Type B pancreatic cell (in vitro differentiated cells): ENCODE results near the gene ROR2. TPM values are rescaled to one million over a fixed set of nuclear protein-coding genes. Genes with fewer than 3 reads are reported as not detected.

Experiments used
- DNase-seq: peaks from one replicate; pipeline ENCODE4 v3.0.0; 2021; ENCODE audit warnings: mixed read lengths; ENCODE audit not compliant: unreplicated experiment; ENCODE audit errors: extremely low spot score
- H3K27ac Mint-ChIP-seq: 2 replicates; pipeline ENCODE4 v1.8.0; 2021; ENCODE audit warnings: mild to moderate bottlenecking, mixed read lengths
- H3K27me3 Mint-ChIP-seq: 2 replicates; pipeline ENCODE4 v1.8.0; 2021; ENCODE audit warnings: mixed read lengths
- H3K36me3 Mint-ChIP-seq: 2 replicates; pipeline ENCODE4 v1.8.0; 2021; ENCODE audit warnings: mixed read lengths
- H3K4me1 Mint-ChIP-seq: one replicate; pipeline ENCODE4 v1.8.0; 2021; ENCODE audit warnings: mixed read lengths; ENCODE audit not compliant: unreplicated experiment
- H3K4me3 Mint-ChIP-seq: 2 replicates; pipeline ENCODE4 v1.8.0; 2021; ENCODE audit warnings: mild to moderate bottlenecking, mixed read lengths
- H3K9me3 Mint-ChIP-seq: 2 replicates; pipeline ENCODE4 v1.8.0; 2021; ENCODE audit warnings: mixed read lengths
- total RNA-seq: library from RNA; stranded (reverse); gene quantifications from 2 replicates; pipeline ENCODE4 v1.2.1, GENCODE V29; 2021; ENCODE audit warnings: low replicate concordance
- TF ChIP-seq, protein P1 (sequence below): fragments of 200-600 bp; sonication (generic); conservative IDR thresholded peaks from 2 replicates; pipeline ENCODE4 v1.5.0; 2021; ENCODE audit warnings: antibody characterized with exemption, mild to moderate bottlenecking

ROR2 gene
- total RNA-seq, 1 donor from 2014 or later: 48.9 TPM

DNA sequence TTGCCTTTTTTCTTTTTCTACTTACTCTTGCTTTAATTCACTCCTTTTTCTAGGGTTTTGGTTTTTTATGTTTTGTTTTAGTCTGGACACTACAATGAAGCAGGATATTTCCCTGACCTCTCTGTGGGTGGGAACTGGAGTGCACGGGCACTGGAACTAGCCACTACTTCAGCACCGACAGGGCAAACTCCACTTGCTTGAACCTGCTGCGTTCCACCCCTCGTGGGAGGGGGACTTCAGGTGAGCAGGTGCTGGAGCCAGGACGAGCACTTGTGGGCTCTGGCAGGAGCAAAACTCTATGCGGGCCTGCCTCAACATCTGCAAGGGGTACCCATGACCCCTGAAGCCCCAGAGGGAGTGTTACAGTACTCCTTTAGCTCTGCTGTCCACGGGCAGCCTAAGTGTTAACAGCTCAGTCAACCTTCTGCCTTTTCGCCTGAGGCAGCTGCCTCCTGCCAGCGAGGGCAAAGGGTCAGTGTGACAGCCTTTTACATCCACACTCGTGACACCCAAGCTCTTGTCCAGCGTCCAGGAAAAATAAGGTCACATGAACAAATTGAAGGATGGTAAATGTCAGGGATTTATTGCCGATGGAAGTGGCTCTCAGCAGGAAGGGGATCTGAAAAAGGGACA lies 382.3 kb downstream of the ROR2 start:
- no peak overlapping the region for H3K4me3 Mint-ChIP-seq
- H3K27me3 Mint-ChIP-seq: peaks cover 3% of the 10 kb centered on the region

GRCh38 chr9:91564081-91564670 lies 385.9 kb downstream of the ROR2 start:
- Mint-ChIP-seq H3K27me3 (peaks cover 3% of the 10 kb centered on the region), H3K27ac (no peak overlapping the region), H3K4me1 (peaks cover 5% of the 10 kb centered on the region)

More for the DNA sequence above, 382.3 kb downstream of the ROR2 start:
- TF ChIP-seq, protein P1, sequence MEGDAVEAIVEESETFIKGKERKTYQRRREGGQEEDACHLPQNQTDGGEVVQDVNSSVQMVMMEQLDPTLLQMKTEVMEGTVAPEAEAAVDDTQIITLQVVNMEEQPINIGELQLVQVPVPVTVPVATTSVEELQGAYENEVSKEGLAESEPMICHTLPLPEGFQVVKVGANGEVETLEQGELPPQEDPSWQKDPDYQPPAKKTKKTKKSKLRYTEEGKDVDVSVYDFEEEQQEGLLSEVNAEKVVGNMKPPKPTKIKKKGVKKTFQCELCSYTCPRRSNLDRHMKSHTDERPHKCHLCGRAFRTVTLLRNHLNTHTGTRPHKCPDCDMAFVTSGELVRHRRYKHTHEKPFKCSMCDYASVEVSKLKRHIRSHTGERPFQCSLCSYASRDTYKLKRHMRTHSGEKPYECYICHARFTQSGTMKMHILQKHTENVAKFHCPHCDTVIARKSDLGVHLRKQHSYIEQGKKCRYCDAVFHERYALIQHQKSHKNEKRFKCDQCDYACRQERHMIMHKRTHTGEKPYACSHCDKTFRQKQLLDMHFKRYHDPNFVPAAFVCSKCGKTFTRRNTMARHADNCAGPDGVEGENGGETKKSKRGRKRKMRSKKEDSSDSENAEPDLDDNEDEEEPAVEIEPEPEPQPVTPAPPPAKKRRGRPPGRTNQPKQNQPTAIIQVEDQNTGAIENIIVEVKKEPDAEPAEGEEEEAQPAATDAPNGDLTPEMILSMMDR: no peak
- DNase-seq: no peak
- no peaks in the 10 kb centered on the region for H3K36me3 Mint-ChIP-seq
- H3K4me1 Mint-ChIP-seq: peaks cover 9% of the 10 kb centered on the region
- H3K27ac Mint-ChIP-seq: peak overlapping the region; percentile 30
- H3K9me3 Mint-ChIP-seq: peaks cover 7% of the 10 kb centered on the region

DNA sequence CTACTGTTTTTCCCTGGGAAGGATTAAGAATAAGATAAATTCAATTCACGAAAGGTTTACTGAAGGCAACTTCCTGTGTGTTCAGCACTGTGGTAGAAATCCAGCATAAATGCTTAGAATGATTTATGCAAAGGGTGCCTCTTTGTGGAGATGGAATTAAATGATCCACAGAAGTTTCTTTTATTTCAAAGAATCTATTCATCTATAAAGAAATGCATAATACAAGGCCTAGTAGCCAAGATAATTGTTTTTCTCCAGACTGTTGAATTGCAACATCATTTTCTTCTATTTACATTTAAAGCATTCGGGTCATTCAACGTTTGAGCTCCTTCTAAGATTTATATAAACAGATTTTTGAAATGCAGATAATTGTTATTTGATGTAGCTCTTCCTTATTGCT lies 387.6 kb downstream of the ROR2 start:
- no peak for DNase-seq
- Mint-ChIP-seq H3K4me3 (no peak overlapping the region), H3K9me3 (no peaks in the 10 kb centered on the region), H3K36me3 (no peaks in the 10 kb centered on the region), H3K27me3 (peaks cover 3% of the 10 kb centered on the region), H3K4me1 (peaks cover 5% of the 10 kb centered on the region), H3K27ac (no peak overlapping the region)
- TF ChIP-seq, protein P1: no peak

More at GRCh38 chr9:91564081-91564670, 385.9 kb downstream of the ROR2 start:
- no peak overlapping the region for H3K4me3 Mint-ChIP-seq
- no peaks in the 10 kb centered on the region for H3K36me3 Mint-ChIP-seq
- H3K9me3 Mint-ChIP-seq: no peaks in the 10 kb centered on the region
- DNase-seq: no peak
- TF ChIP-seq, protein P1: no peak

- no peaks in the 10 kb centered on the region for H3K9me3 Mint-ChIP-seq
- H3K27me3 Mint-ChIP-seq: peaks cover 3% of the 10 kb centered on the region
- TF ChIP-seq, protein P1: no peak
- no peak for DNase-seq
- H3K27ac Mint-ChIP-seq: no peak overlapping the region
- H3K36me3 Mint-ChIP-seq: no peaks in the 10 kb centered on the region
- peaks cover 5% of the 10 kb centered on the region for H3K4me1 Mint-ChIP-seq
- no peak overlapping the region for H3K4me3 Mint-ChIP-seq
Measured at GRCh38 chr9:91560301-91560700, 389.7 kb downstream of the ROR2 start.

DNA sequence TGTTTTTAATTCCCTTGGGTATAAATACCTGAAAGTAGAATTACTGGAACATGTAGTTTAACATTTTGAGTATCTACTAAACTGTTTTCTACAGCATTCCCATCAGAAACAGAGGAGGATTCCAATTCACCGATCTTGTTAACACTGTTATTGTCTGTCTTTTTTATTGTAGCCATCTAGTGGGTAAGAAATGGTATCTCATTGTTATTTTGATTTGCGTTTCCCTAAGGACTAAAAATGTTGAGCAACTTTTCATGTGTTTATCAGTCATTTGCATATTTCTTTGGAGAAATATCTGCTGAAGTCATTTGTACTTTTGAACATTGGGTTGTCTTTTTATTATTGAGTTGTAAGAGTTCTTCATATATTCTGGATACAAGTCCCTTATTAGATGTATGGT lies 391.1 kb downstream of the ROR2 start:
- H3K36me3 Mint-ChIP-seq: no peaks in the 10 kb centered on the region
- H3K4me1 Mint-ChIP-seq: peaks cover 5% of the 10 kb centered on the region
- no peaks in the 10 kb centered on the region for H3K9me3 Mint-ChIP-seq
- no peak overlapping the region for H3K27ac Mint-ChIP-seq
- DNase-seq: no peak
- H3K4me3 Mint-ChIP-seq: no peak overlapping the region
- no peaks in the 10 kb centered on the region for H3K27me3 Mint-ChIP-seq
- TF ChIP-seq, protein P1: no peak
